Liver (tissue), 3 donors: ENCODE measurements around the gene CADM2.

ENCODE experiments used
- CTCF ChIP-seq: fragments of 150-350 bp; IDR thresholded peaks from 2 replicates; pipeline ENCODE4 v1.5.1; 2017; ENCODE audit warnings: improper control_type of control experiment, low read depth, low read length; ENCODE audit not compliant: missing input control
- FOXA1 ChIP-seq: IDR thresholded peaks from 2 replicates; pipeline ENCODE4 v1.6.1; 2016; ENCODE audit warnings: antibody characterized with exemption
- GABPA ChIP-seq, 2 donors: IDR thresholded peaks in 1 of 2; conservative IDR thresholded peaks in 1 of 2; 2 replicates each; pipeline ENCODE4 v1.6.1; 2016; ENCODE audit warnings: antibody characterized with exemption in 2 of 2, mild to moderate bottlenecking in 1 of 2, moderate library complexity in 1 of 2
- MAX ChIP-seq: IDR thresholded peaks from 2 replicates; pipeline ENCODE4 v1.6.1; 2016; ENCODE audit warnings: antibody characterized with exemption
- RAD21 ChIP-seq, 2 donors: IDR thresholded peaks; 2 replicates each; pipeline ENCODE4 v1.6.1; 2016; ENCODE audit warnings: antibody characterized with exemption in 2 of 2, mild to moderate bottlenecking in 2 of 2
- REST ChIP-seq: IDR thresholded peaks from 2 replicates; pipeline ENCODE4 v1.6.1; 2016; ENCODE audit warnings: antibody characterized with exemption, mild to moderate bottlenecking
- SP1 ChIP-seq: IDR thresholded peaks from 2 replicates; pipeline ENCODE4 v1.6.1; 2018; ENCODE audit warnings: antibody characterized with exemption, mild to moderate bottlenecking
- TAF1 ChIP-seq: conservative IDR thresholded peaks from 2 replicates; pipeline ENCODE4 v1.6.1; 2016; ENCODE audit warnings: antibody characterized with exemption, mild to moderate bottlenecking
- YY1 ChIP-seq: IDR thresholded peaks from 2 replicates; pipeline ENCODE4 v1.6.1; 2016; ENCODE audit warnings: antibody characterized with exemption, mild to moderate bottlenecking
- TF ChIP-seq, protein P1 (sequence below): IDR thresholded peaks from 2 replicates; pipeline ENCODE4 v1.6.1; 2016; ENCODE audit warnings: antibody characterized with exemption
- donor health status: healthy.
- donor health status: healthy.

DNA sequence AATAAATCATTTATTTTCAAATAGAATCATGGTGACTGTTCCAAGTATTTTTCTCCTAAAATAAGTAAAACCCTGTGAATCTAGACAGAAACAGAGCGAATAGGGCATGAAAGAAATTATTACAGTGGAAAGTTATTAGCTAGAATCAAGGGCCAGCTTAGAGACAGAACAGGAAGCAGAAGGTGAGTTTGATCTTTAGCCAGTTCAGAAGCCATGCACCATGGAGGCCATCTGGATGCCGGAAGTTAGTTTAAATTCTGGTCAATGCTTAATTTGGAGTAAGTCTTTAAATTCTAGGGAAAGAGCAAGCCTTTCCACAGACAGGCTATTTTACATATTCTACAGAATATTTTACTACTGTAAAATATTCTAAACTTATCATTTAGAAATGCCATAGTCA, 574.8 kb downstream of the CADM2 start:
- TF ChIP-seq, protein P1, sequence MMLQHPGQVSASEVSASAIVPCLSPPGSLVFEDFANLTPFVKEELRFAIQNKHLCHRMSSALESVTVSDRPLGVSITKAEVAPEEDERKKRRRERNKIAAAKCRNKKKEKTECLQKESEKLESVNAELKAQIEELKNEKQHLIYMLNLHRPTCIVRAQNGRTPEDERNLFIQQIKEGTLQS, result no peak
- TF ChIP-seq CTCF (no peak), GABPA (IDR thresholded peaks at IDR 0.05 in 1 of 2, conservative IDR thresholded peaks at IDR 0.05 in 1 of 2) (no peak), REST (no peak), MAX (no peak), YY1 (no peak), TAF1 (no peak), RAD21 (IDR thresholded peaks at IDR 0.05) (no peak), FOXA1 (no peak), SP1 (no peak)
